Limb (tissue), 2 donors: ENCODE data around the gene ZFAND3.

Experiments used
- DNase-seq, 2 donors: peaks; one replicate each; pipeline ENCODE4 v3.0.0-alpha.2; 2016; ENCODE audit errors: extremely low spot score in 2 of 2

The ZFAND3 gene

DNA sequence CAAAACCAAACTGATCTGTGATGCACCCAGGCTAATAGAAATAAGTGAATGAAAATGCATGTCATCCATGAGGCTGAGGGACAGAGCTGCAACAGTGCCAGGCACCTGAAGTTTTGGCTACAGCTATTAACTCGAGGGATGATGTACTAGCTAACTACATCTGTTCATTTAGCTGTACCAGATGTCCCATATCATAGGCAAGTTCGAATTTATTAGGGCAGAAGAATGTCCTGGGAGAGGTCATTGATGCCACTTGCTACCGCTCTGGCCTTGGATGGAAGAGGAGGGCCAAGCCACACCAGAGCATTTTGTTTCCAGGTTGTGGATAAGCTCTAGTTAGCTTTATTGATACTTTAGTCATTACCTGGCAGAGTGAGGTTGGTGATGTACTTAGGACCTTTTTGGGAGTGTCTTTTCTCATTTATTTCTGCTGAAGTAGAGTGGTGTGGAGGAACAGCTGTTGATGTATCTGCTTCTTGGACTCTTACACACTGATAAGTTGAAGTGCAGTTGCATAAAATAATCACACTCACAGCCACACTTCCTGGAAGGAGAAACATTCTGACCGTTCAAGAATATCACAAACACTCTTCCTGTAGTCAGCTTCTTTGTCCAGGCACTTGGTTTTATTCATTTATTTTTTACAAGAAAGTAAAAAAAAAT lies 8.2 kb downstream of the ZFAND3 start:
- DNase-seq: no peak

DNA sequence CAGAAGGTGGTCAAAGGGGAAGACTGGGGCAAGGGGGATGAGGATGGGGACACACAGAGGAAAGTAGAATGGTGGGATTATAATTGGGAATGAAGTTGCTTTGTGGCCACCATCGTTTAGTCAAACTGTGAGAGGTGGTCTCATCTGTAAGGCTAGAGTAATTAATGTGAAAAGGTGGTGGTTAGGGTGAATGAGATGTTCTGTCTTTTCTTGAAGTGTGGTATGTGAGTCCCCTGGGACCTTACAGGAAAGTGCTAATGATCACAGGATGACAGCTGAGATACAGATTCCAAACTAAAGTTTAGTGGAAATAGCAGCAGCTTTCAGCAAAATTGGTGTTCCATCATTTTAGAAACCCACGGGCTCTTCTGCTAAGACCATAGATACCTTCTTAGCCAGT lies 10.7 kb downstream of the ZFAND3 start:
- DNase-seq: no peak

DNA sequence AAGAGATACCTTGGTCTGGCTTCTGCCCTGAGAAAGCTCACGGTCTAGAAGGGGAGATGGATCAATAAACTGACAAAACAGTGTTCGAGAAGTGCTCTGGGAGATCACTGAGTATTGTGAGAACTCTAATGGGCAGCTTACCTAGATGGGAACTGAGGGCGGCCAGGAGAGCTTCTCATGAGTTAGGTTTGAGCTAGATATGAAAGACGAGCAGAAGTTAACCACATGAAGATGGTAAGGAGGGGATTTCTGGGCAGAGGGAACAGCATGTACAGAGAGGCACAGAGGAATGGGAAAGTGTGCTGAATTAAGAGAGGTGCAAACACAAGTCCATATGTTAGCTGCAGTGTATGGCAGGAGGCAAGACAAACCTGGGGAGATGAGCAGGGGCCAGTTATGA lies 11.9 kb downstream of the ZFAND3 start:
- DNase-seq: no peak

- DNase-seq: no peak
Measured at GRCh38 chr6:37835923-37836322, 16.4 kb downstream of the ZFAND3 start.

GRCh38 chr6:37838219-37838921 lies 18.8 kb downstream of the ZFAND3 start:
- no peak for DNase-seq

DNA sequence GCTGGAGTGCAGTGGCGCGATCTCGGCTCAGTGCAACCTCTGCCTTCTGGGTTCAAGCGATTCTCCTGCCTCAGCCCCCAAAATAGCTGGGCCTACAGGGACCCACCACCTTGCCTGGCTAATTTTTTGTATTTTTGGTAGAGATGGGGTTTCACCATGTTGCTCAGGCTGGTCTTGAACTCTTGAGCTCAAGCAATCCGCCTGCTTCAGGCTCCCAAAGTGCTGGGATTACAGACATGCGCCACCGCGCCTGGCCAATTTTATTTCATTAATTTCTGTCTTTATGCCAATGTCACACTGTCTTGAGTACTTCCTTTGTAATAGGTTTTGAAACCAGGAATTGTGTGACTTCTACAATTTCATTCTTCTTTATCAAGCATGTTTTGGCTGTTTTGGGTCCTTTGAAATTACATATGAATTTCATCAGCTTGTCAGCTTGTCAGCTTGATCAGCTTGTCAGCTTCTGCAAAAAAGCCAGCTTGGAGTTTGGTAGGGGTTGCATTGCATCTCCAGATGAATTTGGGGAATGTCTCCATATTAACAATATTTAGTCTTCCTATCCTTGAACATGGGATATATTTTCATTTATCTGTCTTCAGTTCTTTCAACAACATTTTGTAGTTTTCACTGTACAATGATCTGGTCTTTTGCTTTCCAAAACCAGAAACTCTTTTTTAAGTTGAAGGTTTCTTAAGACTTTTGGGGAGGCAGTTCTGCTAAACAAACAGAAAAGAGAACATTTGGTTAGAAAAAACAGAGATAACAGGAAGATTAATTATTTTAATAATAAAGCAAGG lies 20.8 kb downstream of the ZFAND3 start:
- no peak for DNase-seq

GRCh38 chr6:37840940-37841300 lies 21.4 kb downstream of the ZFAND3 start:
- no peak for DNase-seq

- DNase-seq: no peak
Measured at GRCh38 chr6:37845026-37845911, 25.7 kb downstream of the ZFAND3 start.

GRCh38 chr6:37845930-37846329 lies 26.4 kb downstream of the ZFAND3 start:
- no peak for DNase-seq

GRCh38 chr6:37847704-37848103 lies 28.2 kb downstream of the ZFAND3 start:
- no peak for DNase-seq

GRCh38 chr6:37848371-37848770 lies 28.8 kb downstream of the ZFAND3 start:
- DNase-seq: no peak

GRCh38 chr6:37850260-37850659 lies 30.7 kb downstream of the ZFAND3 start:
- DNase-seq: no peak

DNA sequence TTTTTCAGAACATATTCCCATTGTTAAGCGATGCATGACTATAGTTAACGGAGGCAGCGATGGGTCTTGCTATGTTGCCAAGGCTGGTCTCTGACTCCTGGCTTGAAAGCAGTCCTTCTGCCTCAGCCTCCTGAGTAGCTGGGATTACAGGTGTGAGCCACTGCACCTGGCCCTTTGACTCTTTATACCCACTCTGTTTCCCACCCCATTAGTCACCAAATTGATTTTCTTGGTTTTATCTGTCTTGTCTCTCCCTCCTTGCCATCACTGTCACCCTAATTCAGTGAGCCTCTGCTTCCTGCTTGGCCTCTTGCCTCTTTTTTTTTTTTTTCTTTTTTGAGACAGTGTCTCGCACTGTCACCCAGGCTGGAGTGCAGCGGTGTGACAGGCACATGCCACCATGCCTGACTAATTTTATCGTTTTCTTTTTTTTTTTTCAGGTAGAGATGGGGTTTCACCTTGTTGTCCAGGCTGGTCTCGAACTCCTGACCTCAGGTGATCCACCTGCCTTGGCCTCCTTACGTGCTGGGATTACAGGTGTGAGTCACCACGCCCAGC lies 31.3 kb downstream of the ZFAND3 start:
- no peak for DNase-seq

DNA sequence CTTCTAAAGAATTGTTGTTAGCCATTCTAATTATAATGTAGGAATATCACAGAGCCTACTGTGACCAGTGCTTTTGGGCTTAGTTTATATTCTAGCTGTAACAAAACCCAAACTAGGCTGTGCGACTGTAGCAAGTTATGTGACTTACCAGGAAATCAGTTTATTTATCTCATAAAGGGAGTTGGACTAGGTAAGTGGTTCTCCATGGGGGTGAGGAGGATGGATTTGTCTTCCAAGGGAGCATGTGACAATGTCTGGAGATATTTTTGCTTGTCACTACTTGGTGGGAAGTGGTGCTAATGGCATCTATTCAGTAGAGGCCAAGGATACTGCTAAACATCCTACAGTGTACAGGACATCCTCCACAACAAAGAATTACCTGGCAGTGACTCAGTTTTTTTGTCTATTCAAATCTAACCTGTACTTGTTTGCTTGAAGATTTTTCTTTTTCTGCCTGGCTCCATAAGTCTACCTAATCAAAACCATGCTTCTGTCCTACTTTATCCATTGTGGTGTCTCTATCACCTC lies 32.5 kb downstream of the ZFAND3 start:
- DNase-seq: no peak

DNA sequence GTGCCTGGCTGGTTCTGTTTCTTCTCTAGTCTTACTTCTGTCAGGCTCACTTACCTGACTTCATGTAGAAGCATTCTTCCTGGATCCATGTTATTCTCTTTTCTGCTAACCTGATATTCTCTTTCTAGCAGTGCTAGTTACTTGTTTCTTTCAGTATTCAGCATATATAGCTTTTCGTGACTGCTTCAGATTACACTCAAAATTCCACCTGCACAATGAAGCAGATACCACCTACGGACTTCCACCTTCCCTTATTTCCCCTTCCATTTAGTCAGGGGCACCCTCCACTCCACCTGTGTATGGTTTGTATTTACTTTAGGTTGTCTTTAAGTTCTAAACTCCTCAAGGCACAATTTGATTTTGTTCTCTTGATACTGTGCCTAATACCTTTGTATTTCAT lies 36.8 kb downstream of the ZFAND3 start:
- no peak for DNase-seq

GRCh38 chr6:37858363-37858762 lies 38.8 kb downstream of the ZFAND3 start:
- DNase-seq: no peak

- no peak for DNase-seq
Measured at GRCh38 chr6:37860226-37860839, 40.8 kb downstream of the ZFAND3 start.

DNA sequence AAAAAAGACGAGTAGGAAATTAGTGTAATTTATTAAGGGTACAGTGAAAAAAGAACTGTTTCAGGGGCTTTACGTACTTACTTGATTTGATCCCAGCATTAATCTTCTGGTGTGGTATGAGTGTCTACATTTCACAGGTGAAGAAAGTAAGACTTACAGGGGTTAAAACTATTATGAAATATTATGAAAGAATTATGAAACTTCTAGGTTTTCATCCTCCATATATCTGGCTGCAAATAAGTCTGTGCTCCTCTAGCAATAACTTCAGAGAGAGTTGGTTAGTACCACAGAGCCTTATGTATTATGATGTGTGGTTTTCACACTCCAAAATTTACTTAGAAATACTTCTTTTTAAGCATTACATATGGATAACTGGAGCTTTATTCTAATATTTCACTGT lies 41.9 kb downstream of the ZFAND3 start:
- DNase-seq: no peak

- no peak for DNase-seq
Measured at GRCh38 chr6:37862430-37862829, 42.9 kb downstream of the ZFAND3 start.

DNA sequence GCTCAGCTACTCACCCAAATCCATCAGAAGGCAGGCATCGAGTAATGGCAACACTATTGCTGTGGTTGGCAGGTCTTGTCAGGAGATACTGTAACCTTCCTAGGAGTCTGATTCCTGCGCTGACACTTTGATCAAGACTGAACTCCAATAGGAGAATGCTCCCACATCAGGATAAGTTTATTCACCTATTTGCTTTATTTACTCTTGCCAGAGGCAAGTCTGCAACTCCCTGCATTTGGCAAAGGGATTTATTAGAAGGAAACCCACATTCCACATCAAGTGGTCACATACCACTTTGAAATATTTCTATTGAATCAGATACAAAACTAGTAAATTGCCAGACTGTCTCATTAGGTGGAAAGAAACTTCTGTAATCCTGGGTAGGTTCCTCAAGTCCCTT lies 43.5 kb downstream of the ZFAND3 start:
- no peak for DNase-seq

DNA sequence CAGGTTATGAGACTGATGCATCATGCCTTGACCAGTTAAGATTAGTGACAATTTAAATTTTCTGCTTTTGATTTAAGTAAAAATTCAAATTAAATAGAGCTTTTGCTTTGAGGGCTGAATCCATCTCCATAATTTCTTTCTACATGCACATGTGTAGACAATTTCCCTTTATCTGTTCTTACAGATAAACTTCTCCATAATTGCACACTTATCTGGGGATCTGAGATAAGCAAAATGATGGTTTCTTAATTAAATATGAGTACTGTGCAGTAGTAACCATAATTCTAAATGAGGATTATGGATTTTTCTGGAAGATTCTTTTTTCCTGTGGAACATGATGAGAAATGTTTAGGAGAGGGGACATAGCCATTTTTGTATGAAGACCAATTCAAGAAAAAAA lies 44.7 kb downstream of the ZFAND3 start:
- no peak for DNase-seq
